ENCODE data around the gene PRMT7.

Gene PRMT7

DNA sequence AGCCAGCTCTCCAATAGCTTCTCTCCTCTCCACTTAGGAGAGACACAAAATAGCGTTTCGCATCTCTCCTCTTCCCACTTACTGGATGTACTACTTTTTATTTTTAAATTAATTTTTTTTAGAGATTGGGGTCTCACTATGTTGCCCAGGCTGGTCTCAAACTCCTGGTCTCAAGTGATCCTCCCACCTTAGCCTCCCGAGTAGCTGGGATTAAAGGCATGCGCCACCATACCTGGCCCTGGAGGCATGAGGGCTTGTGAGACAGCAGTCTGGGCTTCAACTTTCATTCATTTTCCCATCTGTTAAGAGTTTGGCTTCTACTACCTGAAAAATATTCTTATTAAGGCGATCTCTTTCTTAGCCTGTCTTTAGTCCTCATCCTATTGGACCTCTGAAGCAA, 18.4 kb upstream of the PRMT7 start:
- Histone ChIP-seq H3K4me1 (ENCODE audit: control extremely low read depth in 1 of 4, control insufficient read depth in 4 of 4, insufficient read depth in 4 of 4, low read length in 3 of 4) (peaks cover 17 to 58% (median 42%) of the 10 kb centered on the region in 4 experiments), H3K9me3 (ENCODE audit: control extremely low read depth in 1 of 5, control insufficient read depth in 4 of 5, insufficient read depth in 2 of 5, low read depth in 1 of 5, low read length in 4 of 5) (no peaks in the 10 kb centered on the region), H3K27me3 (replicated peaks in 2 of 5; ENCODE audit: control insufficient read depth in 4 of 5, insufficient read depth in 5 of 5, low read length in 4 of 5) (no peaks in the 10 kb centered on the region), H3K36me3 (ENCODE audit: control insufficient read depth in 4 of 4, insufficient read depth in 4 of 4, low read length in 3 of 4) (peaks cover 9 to 77% (median 54%) of the 10 kb centered on the region in 4 experiments), H3K27ac (ENCODE audit: insufficient read depth in 1 of 2, low read depth in 1 of 2, low read length in 2 of 2, poor library complexity in 1 of 2, severe bottlenecking in 2 of 2) (no peak overlapping the region), H3K4me3 (ENCODE audit: control insufficient read depth in 1 of 7, extremely low read depth in 1 of 7, insufficient read depth in 4 of 7, low read depth in 2 of 7, low read length in 6 of 7) (no peak overlapping the region)
- 100% methylated on average over 3 of the region's 5 CpGs for WGBS (ENCODE audit: insufficient coverage)
- DNase-seq: no peak
- ChIA-PET CTCF (interaction anchor here (0.7 to 5.7 kb wide), 3 partner anchors 12 to 31 kb away, joined by 3 to 41 read pairs (median 6); partner anchors contain the start of gene SLC7A6), POLR2A (interaction anchor here (0.7 kb wide), 1 partner anchor 1641 kb away, joined by 3 read pairs; no protein-coding TSS in a partner anchor)

DNA sequence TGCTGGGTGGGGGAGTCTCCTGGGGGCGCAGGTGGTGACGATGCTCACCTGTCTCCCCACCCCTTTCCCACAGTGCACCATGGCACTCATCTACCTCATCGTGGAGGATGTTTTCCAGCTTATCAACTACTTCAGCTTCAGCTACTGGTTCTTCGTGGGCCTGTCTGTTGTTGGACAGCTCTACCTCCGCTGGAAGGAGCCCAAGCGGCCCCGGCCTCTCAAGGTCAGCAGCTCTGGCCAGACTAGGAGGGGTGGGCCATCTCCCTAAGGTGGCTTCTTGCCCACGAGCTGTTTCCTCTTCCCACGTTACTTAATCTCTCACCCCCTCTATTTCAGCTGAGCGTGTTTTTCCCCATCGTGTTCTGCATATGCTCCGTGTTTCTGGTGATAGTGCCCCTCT, 14.5 kb upstream of the PRMT7 start:
- Histone ChIP-seq H3K4me1 (ENCODE audit: control extremely low read depth in 1 of 4, control insufficient read depth in 4 of 4, insufficient read depth in 4 of 4, low read length in 3 of 4) (peaks cover 2 to 30% (median 9%) of the 10 kb centered on the region in 4 experiments), H3K27ac (ENCODE audit: insufficient read depth in 1 of 2, low read depth in 1 of 2, low read length in 2 of 2, poor library complexity in 1 of 2, severe bottlenecking in 2 of 2) (no peak overlapping the region), H3K27me3 (replicated peaks in 2 of 5; ENCODE audit: control insufficient read depth in 4 of 5, insufficient read depth in 5 of 5, low read length in 4 of 5) (no peaks in the 10 kb centered on the region), H3K36me3 (ENCODE audit: control insufficient read depth in 4 of 4, insufficient read depth in 4 of 4, low read length in 3 of 4) (peaks cover 13 to 93% (median 76%) of the 10 kb centered on the region in 4 experiments), H3K4me3 (ENCODE audit: control insufficient read depth in 1 of 7, extremely low read depth in 1 of 7, insufficient read depth in 4 of 7, low read depth in 2 of 7, low read length in 6 of 7) (no peak overlapping the region), H3K9me3 (ENCODE audit: control extremely low read depth in 1 of 5, control insufficient read depth in 4 of 5, insufficient read depth in 2 of 5, low read depth in 1 of 5, low read length in 4 of 5) (no peaks in the 10 kb centered on the region)
- POLR2A ChIA-PET: no interaction called here
- 97% methylated on average over 10 of the region's 12 CpGs for WGBS (ENCODE audit: insufficient coverage)
- no peak for DNase-seq
- CTCF ChIA-PET: interaction anchor here (1.0 to 2.3 kb wide), 5 partner anchors 11 to 52 kb away, joined by 3 to 16 read pairs (median 3); partner anchors contain the start of gene SLC7A6

DNA sequence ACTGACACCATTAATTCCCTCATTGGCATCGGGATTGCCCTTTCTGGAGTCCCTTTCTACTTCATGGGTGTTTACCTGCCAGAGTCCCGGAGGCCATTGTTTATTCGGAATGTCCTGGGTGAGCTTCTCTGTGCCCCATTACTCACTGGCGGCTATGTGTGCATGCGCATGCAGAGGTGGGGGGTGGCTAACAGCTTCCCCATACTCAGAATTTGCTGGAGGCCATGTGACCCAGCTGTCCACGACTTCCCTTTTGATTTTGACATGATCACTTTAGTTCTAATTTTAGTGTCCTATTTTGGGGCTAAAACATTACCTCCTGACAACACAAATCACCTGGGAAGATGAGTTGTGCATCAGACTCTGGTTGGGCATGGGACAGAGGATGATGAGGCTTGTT, 14.1 kb upstream of the PRMT7 start:
- CTCF ChIA-PET: interaction anchor here (0.8 to 2.3 kb wide), 6 partner anchors 9 to 53 kb away, joined by 3 to 16 read pairs (median 3); partner anchors contain the start of gene SLC7A6
- POLR2A ChIA-PET: no interaction called here
- Histone ChIP-seq H3K36me3 (ENCODE audit: control insufficient read depth in 4 of 4, insufficient read depth in 4 of 4, low read length in 3 of 4) (peaks cover 13 to 93% (median 76%) of the 10 kb centered on the region in 4 experiments), H3K4me3 (ENCODE audit: control insufficient read depth in 1 of 7, extremely low read depth in 1 of 7, insufficient read depth in 4 of 7, low read depth in 2 of 7, low read length in 6 of 7) (no peak overlapping the region), H3K27ac (ENCODE audit: insufficient read depth in 1 of 2, low read depth in 1 of 2, low read length in 2 of 2, poor library complexity in 1 of 2, severe bottlenecking in 2 of 2) (no peak overlapping the region), H3K27me3 (replicated peaks in 2 of 5; ENCODE audit: control insufficient read depth in 4 of 5, insufficient read depth in 5 of 5, low read length in 4 of 5) (no peaks in the 10 kb centered on the region), H3K4me1 (ENCODE audit: control extremely low read depth in 1 of 4, control insufficient read depth in 4 of 4, insufficient read depth in 4 of 4, low read length in 3 of 4) (peaks cover 2 to 26% (median 7%) of the 10 kb centered on the region in 4 experiments), H3K9me3 (ENCODE audit: control extremely low read depth in 1 of 5, control insufficient read depth in 4 of 5, insufficient read depth in 2 of 5, low read depth in 1 of 5, low read length in 4 of 5) (no peaks in the 10 kb centered on the region)
- 94% methylated on average over 5 of the region's 6 CpGs for WGBS (ENCODE audit: insufficient coverage)
- no peak for DNase-seq

DNA sequence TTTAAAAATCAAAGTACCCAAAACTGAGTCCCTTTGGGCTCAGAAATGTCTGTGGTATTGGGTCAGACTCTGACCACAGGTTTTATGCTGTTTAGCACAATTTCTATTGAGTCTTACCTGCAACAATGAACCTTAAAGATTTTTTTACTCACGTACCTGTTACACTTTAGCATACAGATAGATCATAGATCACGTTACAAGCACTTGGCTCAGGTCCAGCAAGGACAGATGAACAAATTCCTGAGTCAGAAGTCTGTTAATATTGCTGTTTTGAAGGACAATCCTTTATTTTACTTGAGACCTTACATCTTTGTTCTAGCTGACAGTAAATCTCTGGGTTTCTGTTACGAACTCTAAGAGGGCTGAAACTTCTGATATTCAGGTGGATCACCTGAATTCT, 12.9 kb upstream of the PRMT7 start:
- Histone ChIP-seq H3K27me3 (replicated peaks in 2 of 5; ENCODE audit: control insufficient read depth in 4 of 5, insufficient read depth in 5 of 5, low read length in 4 of 5) (no peaks in the 10 kb centered on the region), H3K4me1 (ENCODE audit: control extremely low read depth in 1 of 4, control insufficient read depth in 4 of 4, insufficient read depth in 4 of 4, low read length in 3 of 4) (peaks cover 0 to 20% (median 1%) of the 10 kb centered on the region in 4 experiments), H3K27ac (ENCODE audit: insufficient read depth in 1 of 2, low read depth in 1 of 2, low read length in 2 of 2, poor library complexity in 1 of 2, severe bottlenecking in 2 of 2) (no peak overlapping the region), H3K9me3 (ENCODE audit: control extremely low read depth in 1 of 5, control insufficient read depth in 4 of 5, insufficient read depth in 2 of 5, low read depth in 1 of 5, low read length in 4 of 5) (no peaks in the 10 kb centered on the region), H3K36me3 (ENCODE audit: control insufficient read depth in 4 of 4, insufficient read depth in 4 of 4, low read length in 3 of 4) (peaks cover 17 to 95% (median 77%) of the 10 kb centered on the region in 4 experiments), H3K4me3 (ENCODE audit: control insufficient read depth in 1 of 7, extremely low read depth in 1 of 7, insufficient read depth in 4 of 7, low read depth in 2 of 7, low read length in 6 of 7) (no peak overlapping the region)
- ChIA-PET POLR2A (no interaction called here), CTCF (interaction anchor here (1.4 to 2.3 kb wide), 3 partner anchors 34 to 36 kb away, joined by 4 to 16 read pairs (median 7); partner anchors contain the start of gene SLC7A6)
- DNase-seq: no peak
- 100% methylated on average over 1 of the region's 3 CpGs for WGBS (ENCODE audit: insufficient coverage)

DNA sequence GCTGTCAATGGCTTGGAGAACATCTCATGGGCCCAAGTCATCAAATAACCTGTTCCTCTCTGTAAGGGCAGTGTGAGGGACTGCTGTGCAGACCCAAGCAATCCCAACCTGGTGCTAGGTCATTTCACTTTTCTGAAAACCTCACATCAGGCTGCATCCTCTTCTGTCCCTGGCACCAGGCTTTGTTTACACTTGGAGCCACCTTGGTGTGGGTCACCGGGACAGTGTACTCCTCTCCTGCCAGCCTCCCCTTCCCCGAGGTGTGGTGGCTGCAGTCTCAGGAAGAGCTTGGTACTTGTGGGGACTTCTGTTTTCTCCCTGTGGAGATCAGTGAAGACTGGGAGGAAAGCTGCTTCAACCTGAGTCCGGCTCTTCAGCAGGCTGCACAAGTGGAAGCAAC, 12.5 kb upstream of the PRMT7 start:
- Histone ChIP-seq H3K4me1 (ENCODE audit: control extremely low read depth in 1 of 4, control insufficient read depth in 4 of 4, insufficient read depth in 4 of 4, low read length in 3 of 4) (peaks cover 0 to 20% (median 1%) of the 10 kb centered on the region in 4 experiments), H3K36me3 (ENCODE audit: control insufficient read depth in 4 of 4, insufficient read depth in 4 of 4, low read length in 3 of 4) (peaks cover 17 to 95% (median 77%) of the 10 kb centered on the region in 4 experiments), H3K27ac (ENCODE audit: insufficient read depth in 1 of 2, low read depth in 1 of 2, low read length in 2 of 2, poor library complexity in 1 of 2, severe bottlenecking in 2 of 2) (no peak overlapping the region), H3K9me3 (ENCODE audit: control extremely low read depth in 1 of 5, control insufficient read depth in 4 of 5, insufficient read depth in 2 of 5, low read depth in 1 of 5, low read length in 4 of 5) (no peaks in the 10 kb centered on the region), H3K27me3 (replicated peaks in 2 of 5; ENCODE audit: control insufficient read depth in 4 of 5, insufficient read depth in 5 of 5, low read length in 4 of 5) (no peaks in the 10 kb centered on the region), H3K4me3 (ENCODE audit: control insufficient read depth in 1 of 7, extremely low read depth in 1 of 7, insufficient read depth in 4 of 7, low read depth in 2 of 7, low read length in 6 of 7) (no peak overlapping the region)
- DNase-seq: no peak
- ChIA-PET CTCF (interaction anchor here (1.4 to 2.3 kb wide), 5 partner anchors 9 to 38 kb away, joined by 3 to 16 read pairs (median 5); partner anchors contain the start of gene SLC7A6), POLR2A (no interaction called here)
- WGBS (ENCODE audit: insufficient coverage): 100% methylated on average over 1 of the region's 3 CpGs

DNA sequence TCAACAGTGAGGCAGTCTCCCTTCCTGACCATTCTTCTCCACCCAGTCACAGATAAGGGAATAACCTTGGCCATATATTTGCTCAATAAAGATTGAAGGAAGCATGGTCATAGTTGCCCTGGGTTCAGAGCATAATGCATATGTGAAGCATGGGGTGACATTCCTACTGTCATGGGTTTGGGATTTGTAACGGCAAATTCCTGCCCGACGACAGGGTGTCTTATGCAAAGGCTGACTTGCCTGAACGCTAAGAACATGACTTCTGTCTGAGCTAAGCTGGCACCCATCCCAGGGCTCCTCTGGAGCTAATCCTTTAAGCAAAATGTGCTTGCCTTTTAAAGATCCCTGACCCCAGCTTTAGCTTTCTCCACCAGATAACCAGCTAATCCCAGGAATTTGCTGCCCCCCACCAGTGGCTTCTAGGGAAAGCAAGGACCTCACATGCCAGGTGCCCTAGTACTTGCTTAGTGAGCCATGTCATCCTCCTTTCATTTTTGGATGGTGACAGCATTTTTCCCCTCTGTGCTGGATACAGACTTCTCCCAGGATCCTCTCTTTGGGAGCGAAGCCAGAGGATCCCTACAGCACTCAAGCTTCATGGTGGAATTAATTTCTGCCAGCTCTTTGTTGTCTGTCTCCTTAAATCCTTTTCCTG, 11.8 kb upstream of the PRMT7 start:
- H3K9me3 ChIP-seq (ENCODE audit: control extremely low read depth in 1 of 5, control insufficient read depth in 4 of 5, insufficient read depth in 2 of 5, low read depth in 1 of 5, low read length in 4 of 5): no peaks in the 10 kb centered on the region
- CTCF ChIA-PET: interaction anchor here (1.0 to 2.4 kb wide), 8 partner anchors 9 to 39 kb away, joined by 3 to 10 read pairs (median 4); partner anchors contain the start of gene SLC7A6
- DNase-seq: no peak
- peaks cover 0 to 20% (median 1%) of the 10 kb centered on the region in 4 experiments for H3K4me1 ChIP-seq (ENCODE audit: control extremely low read depth in 1 of 4, control insufficient read depth in 4 of 4, insufficient read depth in 4 of 4, low read length in 3 of 4)
- peaks cover 17 to 96% (median 78%) of the 10 kb centered on the region in 4 experiments for H3K36me3 ChIP-seq (ENCODE audit: control insufficient read depth in 4 of 4, insufficient read depth in 4 of 4, low read length in 3 of 4)
- POLR2A ChIA-PET: no interaction called here
- H3K4me3 ChIP-seq (ENCODE audit: control insufficient read depth in 1 of 7, extremely low read depth in 1 of 7, insufficient read depth in 4 of 7, low read depth in 2 of 7, low read length in 6 of 7): no peak overlapping the region
- 85% methylated on average over 5 of the region's 5 CpGs for WGBS (ENCODE audit: insufficient coverage)
- no peak overlapping the region for H3K27ac ChIP-seq (ENCODE audit: insufficient read depth in 1 of 2, low read depth in 1 of 2, low read length in 2 of 2, poor library complexity in 1 of 2, severe bottlenecking in 2 of 2)
- H3K27me3 ChIP-seq (replicated peaks in 2 of 5; ENCODE audit: control insufficient read depth in 4 of 5, insufficient read depth in 5 of 5, low read length in 4 of 5): no peaks in the 10 kb centered on the region
